ENCODE results near the gene KCNJ15.

GRCh38 chr21:38267136-38267755 is 10.5 kb downstream of the KCNJ15 start:
- TF ChIP-seq CTCF (IDR thresholded peaks at IDR 0.05) (no peak), POLR2A (IDR thresholded peaks at IDR 0.05) (no peak)

Data from Peyer's patch (tissue), 4 donors.